HG03060 (cell line): ENCODE measurements around the gene TMEM82.

Source experiments
- ATAC-seq: cut with Tn5 transposase; IDR thresholded peaks from one replicate; pipeline ENCODE4 v1.9.1; 2021; ENCODE audit warnings: low read depth, moderate number of reproducible peaks; ENCODE audit not compliant: unreplicated experiment

The TMEM82 gene

DNA sequence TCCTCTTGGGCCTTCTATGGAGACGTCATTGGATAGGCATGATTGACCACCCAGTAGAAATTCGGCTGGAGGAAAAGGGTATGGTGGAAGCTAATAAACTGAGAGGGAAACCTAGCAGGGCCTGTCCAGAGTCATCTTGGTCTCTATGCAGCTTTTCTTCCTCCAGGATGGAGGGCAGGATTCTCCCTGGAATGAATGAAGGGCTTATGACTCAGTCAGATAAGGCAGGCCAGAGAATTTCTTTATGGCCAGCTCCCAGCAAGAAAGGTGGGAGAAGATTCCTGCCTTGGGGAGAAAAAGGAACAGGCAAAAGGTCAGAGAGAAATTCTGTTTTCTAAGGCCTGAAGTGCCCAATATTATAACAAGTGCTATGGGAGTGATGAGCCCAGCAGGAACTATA is 33.4 kb downstream of the TMEM82 start:
- ATAC-seq, result no peak

DNA sequence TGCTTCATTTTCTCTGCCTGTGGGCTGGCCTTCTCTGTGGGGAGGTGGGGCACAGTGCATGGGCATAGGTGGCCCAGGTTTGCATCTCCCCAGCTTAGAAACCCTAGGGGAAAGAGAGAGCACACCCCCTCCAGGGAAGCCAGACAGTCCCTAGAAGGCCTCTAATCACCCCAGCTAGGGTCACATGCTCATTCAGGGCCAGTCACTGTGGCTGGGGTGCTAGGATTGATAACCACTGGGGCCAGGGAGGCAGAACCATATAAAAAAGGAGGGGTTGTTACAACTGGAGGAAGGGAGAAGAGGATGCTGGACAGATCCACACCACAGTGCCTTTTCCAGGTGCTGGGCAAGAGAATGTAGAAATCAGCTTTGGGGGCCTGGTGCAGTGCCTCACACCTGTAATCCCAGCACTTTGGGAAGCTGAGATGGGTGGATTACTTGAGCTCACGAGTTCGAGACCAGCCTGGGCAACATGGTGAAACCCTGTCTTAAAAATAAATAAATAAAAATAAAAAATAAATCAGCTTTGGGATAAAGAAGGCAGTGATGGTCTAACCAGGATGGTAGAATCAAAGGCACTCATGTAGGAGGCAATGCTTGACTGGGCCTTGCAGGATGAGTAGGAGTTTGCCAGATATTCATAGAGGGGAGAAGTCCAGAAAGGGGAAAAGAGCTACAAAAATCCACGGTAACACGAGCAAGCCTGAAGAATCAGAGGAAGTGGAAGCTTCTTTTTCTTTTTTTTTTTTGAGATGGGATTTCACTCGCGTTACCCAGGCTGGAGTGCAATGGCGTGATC is 35.8 kb downstream of the TMEM82 start:
- no peak for ATAC-seq

DNA sequence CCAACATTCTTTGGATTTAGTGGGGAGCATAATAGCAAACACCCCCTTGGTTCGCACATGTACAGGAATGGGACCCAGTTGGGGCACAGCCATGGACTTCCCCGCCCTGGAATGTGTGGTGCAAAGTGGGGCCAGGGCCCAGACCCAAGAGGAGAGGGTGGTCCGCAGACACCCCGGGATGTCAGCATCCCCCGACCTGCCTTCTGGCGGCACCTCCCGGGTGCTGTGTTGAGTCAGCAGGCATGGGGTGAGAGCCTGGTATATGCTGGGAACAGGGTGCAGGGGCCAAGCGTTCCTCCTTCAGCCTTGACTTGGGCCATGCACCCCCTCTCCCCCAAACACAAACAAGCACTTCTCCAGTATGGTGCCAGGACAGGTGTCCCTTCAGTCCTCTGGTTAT is 43.4 kb downstream of the TMEM82 start:
- ATAC-seq, result no peak

DNA sequence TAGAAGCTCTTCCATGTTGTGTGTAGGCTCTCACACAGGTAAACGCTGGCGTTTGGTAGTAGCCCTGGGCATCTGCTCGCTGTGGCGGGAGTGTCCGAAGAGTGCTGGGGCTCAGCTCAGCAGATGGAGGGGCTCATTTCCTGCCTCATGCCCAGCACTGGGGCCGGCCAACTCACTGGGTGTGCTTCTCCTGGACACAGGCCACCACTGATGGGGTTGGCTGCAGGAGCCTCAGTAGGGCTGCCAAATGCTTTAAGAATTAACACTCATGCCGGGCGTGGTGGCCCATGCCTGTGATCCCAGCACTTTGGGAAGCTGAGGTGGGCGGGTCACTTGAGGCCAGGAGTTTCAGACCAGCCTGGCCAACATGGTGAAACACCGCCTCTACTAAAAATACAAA is 44.3 kb downstream of the TMEM82 start:
- ATAC-seq, result no peak

DNA sequence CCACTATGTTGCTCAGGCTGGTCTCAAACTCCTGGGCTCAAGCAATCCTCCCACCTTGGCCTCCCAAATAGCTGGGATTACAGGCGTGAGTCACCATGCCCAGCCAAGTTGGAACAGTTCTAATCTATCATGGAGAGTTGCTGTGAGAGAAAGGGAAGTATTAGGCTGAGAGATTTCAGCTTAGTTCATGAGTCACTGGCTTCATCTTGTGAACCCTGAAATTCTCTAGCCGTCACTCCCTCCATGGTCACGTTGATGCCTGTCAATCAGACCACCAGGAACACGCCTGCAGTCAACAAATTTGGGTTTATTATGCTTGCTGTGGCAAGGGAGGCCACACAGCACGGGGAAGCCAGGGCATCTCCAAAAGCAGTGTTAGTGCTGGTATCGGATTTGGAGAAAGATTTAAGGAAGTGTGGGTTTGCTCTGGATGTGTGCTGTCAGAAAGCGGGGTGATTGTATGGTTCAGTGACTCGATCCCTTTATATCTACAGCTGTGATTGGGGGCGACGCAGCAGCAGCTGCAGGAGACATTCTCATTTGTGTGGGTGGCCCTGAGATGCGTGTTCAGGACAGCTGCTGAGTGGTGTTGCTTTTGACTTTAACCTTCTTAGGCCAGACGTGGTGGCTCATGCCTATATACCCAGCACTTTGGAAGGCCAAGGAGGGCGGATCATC is 46.5 kb downstream of the TMEM82 start:
- no peak for ATAC-seq

DNA sequence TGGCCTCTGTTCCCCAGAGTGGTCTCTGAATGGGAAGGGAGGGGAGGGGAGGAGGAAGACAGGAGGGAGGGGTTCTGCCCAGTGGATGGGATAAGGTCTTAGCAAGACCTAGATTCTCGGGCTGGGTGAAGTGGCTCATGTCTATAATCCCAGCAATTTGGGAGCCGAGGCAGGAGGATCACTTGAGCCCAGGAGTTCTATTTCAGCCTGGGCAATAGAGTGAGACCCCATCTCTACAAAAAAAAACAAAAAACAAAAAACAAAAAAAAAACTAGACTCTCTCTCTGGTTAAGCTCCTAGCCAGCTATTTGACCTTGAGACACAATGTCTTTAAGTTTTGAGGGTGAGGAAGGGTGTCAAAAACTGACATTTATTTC is 53.8 kb downstream of the TMEM82 start:
- no peak for ATAC-seq
